Upper lobe of right lung (tissue), 1 donor: ENCODE measurements around the gene KRTAP5-3. TPM values are rescaled to one million over a fixed set of nuclear protein-coding genes. Genes with fewer than 3 reads are reported as not detected.

Experiments used
- ATAC-seq: fragments of 200-7000 bp; cut with Tn5 transposase; one replicate; pipeline ENCODE4 v1.9.1; 2020; ENCODE audit warnings: mild to moderate bottlenecking, moderate library complexity
- DNase-seq: peaks from one replicate; pipeline ENCODE4 v3.0.0-alpha.2; 2020
- H3K27ac ChIP-seq: fragments of 200-600 bp; one replicate; pipeline ENCODE4 v1.8.0; 2022
- H3K27me3 ChIP-seq: fragments of 200-600 bp; one replicate; pipeline ENCODE4 v1.8.0; 2022; ENCODE audit warnings: mild to moderate bottlenecking
- H3K36me3 ChIP-seq: fragments of 200-600 bp; one replicate; pipeline ENCODE4 v1.8.0; 2022
- H3K4me1 ChIP-seq: fragments of 200-600 bp; one replicate; pipeline ENCODE4 v1.8.0; 2022
- H3K4me3 ChIP-seq: fragments of 200-600 bp; one replicate; pipeline ENCODE4 v1.8.0; 2022; ENCODE audit warnings: mild to moderate bottlenecking
- H3K9me3 ChIP-seq: fragments of 200-600 bp; one replicate; pipeline ENCODE4 v1.8.0; 2022
- intact Hi-C: fragments of 100-400 bp; cut with DNase I; formaldehyde crosslinking; loops from one replicate; pipeline ENCODE4 v1.11.0; 2022
- total RNA-seq: library from RNA; stranded (reverse); fragmentation: NEBNext Ultra II Directional; extraction: Animal tissue kit (Norgen Biotek cat#: 25700); gene quantifications from one replicate; pipeline ENCODE4 v1.2.1, GENCODE V29; 2021
- TF ChIP-seq, protein P1 (sequence below): fragments of 200-600 bp; IDR thresholded peaks from one replicate; pipeline ENCODE4 v1.8.0; 2022; ENCODE audit warnings: antibody characterized with exemption
- donor health status: DM: no; HTN: yes; CAD: no; lungs with severe emphysema.

Gene KRTAP5-3
- total RNA-seq, 1 donor from 2014 or later: not detected

DNA sequence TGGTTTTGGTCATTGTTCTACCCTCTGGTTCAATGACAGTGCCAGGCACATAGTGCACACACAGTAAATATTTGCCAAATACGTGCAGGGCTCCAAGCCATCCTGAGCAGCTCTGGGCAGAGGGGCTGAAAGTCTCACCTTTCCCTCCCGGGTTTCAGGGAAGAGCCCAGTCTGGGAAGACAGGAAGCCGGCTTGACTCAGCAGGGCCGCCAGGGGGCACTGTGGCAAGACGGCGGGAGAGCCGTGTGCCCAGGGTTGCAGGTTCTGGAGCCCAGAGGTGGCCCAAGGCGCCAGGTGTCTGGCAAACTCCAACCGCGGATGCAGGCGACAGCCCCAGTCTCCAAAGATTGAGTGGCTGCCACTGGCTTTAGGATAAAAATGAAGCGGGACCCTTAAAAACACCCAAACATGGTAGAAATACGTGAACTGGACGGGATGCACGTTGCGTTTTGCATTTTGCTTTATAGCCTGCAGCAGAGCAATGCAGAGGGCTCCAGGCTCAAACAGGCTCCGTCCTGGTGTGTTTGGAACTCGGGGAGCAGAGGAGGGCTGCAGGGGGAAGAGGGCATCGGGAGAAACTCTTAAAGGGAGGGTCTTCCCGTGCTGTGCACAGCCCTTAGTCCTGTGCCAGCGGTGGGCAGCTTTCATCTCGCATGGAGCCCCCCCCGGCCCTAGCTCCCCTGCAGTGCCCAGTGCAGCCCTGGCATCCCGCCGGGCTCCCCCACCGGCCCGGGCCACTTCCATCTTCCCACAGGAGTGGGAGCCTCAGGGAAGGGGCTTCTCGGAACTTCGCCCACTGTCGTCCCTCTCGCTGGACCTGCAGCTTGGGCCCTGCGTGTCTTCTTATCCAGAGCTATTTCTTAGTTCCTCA lies 32.0 kb upstream of the KRTAP5-3 start:
- TF ChIP-seq, protein P1, sequence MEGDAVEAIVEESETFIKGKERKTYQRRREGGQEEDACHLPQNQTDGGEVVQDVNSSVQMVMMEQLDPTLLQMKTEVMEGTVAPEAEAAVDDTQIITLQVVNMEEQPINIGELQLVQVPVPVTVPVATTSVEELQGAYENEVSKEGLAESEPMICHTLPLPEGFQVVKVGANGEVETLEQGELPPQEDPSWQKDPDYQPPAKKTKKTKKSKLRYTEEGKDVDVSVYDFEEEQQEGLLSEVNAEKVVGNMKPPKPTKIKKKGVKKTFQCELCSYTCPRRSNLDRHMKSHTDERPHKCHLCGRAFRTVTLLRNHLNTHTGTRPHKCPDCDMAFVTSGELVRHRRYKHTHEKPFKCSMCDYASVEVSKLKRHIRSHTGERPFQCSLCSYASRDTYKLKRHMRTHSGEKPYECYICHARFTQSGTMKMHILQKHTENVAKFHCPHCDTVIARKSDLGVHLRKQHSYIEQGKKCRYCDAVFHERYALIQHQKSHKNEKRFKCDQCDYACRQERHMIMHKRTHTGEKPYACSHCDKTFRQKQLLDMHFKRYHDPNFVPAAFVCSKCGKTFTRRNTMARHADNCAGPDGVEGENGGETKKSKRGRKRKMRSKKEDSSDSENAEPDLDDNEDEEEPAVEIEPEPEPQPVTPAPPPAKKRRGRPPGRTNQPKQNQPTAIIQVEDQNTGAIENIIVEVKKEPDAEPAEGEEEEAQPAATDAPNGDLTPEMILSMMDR: peak; percentile 76
- Histone ChIP-seq H3K9me3 (no peaks in the 10 kb centered on the region), H3K27me3 (no peaks in the 10 kb centered on the region), H3K36me3 (no peaks in the 10 kb centered on the region), H3K27ac (no peak overlapping the region), H3K4me1 (no peaks in the 10 kb centered on the region), H3K4me3 (no peak overlapping the region)
- DNase-seq (no peak), ATAC-seq (peak; percentile 76)
- intact Hi-C loops: no loop called here

DNA sequence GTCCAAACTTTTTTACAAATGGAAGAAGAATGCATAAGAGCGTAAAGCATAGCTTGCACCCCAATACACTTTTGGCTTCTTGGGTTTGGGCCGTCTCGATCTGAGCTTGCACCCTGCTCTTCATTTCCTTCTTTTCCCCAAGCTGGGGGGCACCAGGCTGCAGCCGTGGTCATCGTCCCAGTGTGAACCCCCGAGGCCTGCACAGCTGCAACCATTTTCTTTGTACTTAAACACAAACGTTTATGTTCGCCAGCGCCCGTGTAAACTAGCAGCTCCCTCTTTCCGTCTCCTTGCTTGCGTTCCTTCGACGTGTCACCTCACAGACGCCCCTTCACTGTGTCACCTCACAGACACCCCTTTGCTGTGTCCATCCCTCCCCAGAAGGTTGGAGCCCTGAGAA lies 31.4 kb upstream of the KRTAP5-3 start:
- no peaks in the 10 kb centered on the region for H3K9me3 ChIP-seq
- H3K36me3 ChIP-seq: no peaks in the 10 kb centered on the region
- DNase-seq: no peak
- no peak for ATAC-seq
- no peaks in the 10 kb centered on the region for H3K4me1 ChIP-seq
- no peak overlapping the region for H3K4me3 ChIP-seq
- TF ChIP-seq, protein P1: no peak
- H3K27me3 ChIP-seq: no peaks in the 10 kb centered on the region
- intact Hi-C loops: no loop called here
- no peak overlapping the region for H3K27ac ChIP-seq

DNA sequence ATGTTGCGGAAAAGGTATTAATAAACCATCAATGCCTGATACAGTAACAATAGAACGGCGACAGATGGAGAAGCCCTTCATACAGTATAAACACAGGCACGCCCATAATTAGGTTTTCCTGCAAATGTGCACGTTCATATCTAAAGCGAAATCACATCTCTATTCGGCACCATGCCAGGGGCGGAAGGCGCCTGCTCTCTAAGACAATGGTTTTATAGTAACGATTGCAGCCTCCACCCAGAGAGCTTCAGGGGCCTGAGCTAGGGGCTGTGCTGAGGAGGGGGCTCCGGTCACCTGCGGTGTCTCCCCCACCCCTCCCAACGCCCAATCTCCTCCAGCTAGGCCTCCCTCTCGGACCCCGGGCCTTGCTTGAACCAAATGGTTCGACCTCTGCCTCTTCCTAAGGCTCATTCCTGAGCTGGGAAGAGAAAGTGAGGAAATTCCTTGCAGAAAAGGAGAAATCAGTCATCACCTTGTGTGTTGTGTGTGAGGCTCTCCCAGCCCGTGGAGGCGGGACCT lies 30.9 kb upstream of the KRTAP5-3 start:
- DNase-seq (no peak), ATAC-seq (peak; percentile 49)
- Histone ChIP-seq H3K27ac (no peak overlapping the region), H3K36me3 (no peaks in the 10 kb centered on the region), H3K4me1 (no peaks in the 10 kb centered on the region), H3K27me3 (no peaks in the 10 kb centered on the region), H3K9me3 (no peaks in the 10 kb centered on the region), H3K4me3 (no peak overlapping the region)
- intact Hi-C loops: no loop called here
- TF ChIP-seq, protein P1: no peak

DNA sequence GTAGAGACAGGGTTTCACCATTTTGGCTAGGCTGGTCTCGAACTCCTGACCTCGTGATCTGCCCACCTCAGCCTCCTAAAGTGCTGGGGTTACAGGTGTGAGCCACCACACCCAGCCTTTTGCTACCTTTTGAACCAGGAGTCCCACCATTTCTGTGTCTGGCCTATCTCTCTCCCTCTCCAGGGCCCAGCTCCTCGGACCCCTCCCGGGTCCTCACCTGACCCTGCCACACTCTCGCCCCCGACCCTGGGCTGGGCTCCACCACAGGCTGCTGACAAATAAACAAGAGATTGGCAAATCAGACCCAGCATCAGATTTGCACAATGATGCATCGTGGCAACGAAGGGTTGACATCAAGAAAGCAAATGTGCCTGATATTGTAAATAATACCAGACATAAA lies 30.1 kb upstream of the KRTAP5-3 start:
- TF ChIP-seq, protein P1: no peak
- intact Hi-C loops: no loop called here
- H3K9me3 ChIP-seq: no peaks in the 10 kb centered on the region
- DNase-seq (no peak), ATAC-seq (no peak)
- H3K4me1 ChIP-seq: no peaks in the 10 kb centered on the region
- no peak overlapping the region for H3K4me3 ChIP-seq
- H3K27ac ChIP-seq: no peak overlapping the region
- no peaks in the 10 kb centered on the region for H3K27me3 ChIP-seq
- no peaks in the 10 kb centered on the region for H3K36me3 ChIP-seq

DNA sequence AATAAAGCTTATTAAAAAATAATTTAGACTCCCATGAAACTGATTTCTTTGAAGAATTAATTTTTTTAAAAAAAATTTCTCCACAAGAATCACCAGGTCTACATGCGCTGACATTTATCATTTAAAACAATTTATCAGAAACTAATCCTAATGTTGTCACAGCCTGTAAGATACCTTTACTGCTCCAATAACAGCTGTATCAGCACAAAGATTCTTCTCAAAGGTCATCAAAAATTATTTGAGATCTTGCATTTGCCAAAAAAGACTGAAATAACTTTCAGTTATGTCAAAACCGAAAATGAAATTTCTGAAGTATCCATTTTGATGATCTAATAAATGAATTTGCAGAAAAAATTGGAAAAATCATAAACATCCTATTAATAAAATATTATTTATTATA lies 29.4 kb upstream of the KRTAP5-3 start:
- TF ChIP-seq, protein P1: no peak
- Histone ChIP-seq H3K36me3 (no peaks in the 10 kb centered on the region), H3K27me3 (peaks cover 2% of the 10 kb centered on the region), H3K27ac (no peak overlapping the region), H3K9me3 (no peaks in the 10 kb centered on the region), H3K4me1 (no peaks in the 10 kb centered on the region), H3K4me3 (no peak overlapping the region)
- DNase-seq (no peak), ATAC-seq (no peak)
- intact Hi-C loops: no loop called here
